HG02973 (cell line): ENCODE data around the gene QSER1.

ENCODE experiments used
- ATAC-seq: cut with Tn5 transposase; IDR thresholded peaks from one replicate; pipeline ENCODE4 v1.9.1; 2021; ENCODE audit warnings: moderate library complexity; ENCODE audit not compliant: unreplicated experiment

The QSER1 gene

DNA sequence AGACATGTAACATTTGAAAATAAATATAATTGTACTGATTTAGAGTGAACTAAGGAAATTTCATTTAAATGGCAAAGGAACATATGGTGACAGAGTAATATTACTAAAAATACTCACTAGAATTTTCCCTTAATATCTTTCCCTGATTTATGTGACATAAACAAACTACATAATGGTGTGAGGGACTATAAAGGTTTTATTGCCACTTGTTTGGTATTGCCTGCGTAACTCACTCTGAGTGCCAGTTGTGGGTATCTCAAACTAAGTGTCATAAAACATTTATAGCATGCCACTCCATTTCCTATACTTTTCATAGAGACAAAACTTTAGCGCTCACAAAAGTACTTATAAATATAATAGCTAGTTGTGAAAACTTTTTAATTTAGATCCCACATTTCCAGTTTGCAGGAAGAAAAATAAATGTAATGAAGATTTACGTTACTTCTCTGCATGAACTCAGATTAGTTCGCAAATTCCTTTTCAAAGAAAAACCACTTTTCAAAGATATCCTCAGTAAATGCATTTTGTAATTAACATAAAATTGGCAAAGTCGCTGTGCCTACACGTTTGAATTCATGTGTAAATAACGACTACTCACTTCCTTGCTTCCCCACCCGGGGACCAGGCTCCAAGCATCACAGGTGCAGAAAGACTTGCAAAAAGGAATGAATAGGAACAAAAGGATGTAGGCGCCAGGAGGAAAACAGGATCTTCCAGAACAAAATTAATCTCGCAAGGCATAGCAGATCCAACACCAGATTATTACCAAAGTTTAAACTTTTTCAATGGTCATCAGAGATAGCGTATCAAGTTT is 1.6 kb upstream of the QSER1 start:
- ATAC-seq: no peak

- ATAC-seq: no peak
Observed at GRCh38 chr11:32891657-32892354, 805 bp upstream of the QSER1 start.

DNA sequence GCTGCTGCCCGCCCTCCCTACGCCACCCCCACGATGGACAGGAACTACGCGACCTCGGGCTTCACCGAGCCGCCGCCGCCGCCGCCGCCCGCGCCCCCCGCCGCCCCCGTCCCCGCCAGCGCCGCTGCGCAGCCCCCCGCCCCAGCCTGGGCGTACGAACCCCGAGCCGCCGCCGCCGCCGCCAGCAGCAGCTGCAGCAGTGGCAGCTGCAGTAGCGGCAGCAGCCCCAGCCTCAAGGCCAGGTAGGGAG is 407 bp downstream of the QSER1 start:
- ATAC-seq: no peak

DNA sequence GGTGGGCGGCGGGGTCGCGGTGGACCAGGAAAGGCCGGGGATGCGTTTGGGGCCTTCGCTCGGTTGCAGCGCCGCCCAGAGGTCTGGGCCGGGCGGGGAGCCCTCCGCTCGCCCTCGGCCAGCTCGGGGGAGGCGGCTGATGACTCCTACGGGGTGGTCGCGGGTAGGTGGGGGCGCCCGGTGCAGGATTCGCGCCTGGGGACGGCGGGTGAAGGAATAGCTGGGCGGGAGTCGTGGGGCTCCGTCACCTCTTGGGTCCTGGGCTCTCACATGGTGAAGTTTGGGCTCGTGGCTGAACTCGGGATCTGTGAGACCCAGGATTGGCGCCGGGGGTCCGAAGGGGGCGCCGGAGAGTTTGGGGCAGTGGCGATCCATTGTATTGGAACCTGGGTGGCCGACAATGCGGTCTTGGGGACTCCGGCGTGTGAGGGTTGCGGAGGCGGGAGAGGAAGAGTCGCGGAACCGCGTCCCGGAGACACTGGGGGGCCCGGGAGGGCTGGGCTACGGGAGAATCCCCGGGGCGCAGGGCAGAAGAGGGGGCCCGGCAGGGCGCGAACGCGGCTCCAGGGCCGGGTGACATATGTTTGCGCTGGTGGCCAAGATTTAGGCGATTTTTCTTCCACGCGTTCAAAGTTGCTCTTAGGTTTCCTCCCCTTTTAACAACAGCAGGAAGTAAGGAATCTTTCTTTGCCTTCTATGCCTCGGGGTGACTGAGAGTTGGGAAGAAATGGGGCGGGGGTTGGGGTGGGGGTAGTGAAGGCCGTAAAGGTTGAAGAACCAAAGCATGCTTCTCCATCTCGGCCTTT is 935 bp downstream of the QSER1 start:
- ATAC-seq: peak; percentile 32

DNA sequence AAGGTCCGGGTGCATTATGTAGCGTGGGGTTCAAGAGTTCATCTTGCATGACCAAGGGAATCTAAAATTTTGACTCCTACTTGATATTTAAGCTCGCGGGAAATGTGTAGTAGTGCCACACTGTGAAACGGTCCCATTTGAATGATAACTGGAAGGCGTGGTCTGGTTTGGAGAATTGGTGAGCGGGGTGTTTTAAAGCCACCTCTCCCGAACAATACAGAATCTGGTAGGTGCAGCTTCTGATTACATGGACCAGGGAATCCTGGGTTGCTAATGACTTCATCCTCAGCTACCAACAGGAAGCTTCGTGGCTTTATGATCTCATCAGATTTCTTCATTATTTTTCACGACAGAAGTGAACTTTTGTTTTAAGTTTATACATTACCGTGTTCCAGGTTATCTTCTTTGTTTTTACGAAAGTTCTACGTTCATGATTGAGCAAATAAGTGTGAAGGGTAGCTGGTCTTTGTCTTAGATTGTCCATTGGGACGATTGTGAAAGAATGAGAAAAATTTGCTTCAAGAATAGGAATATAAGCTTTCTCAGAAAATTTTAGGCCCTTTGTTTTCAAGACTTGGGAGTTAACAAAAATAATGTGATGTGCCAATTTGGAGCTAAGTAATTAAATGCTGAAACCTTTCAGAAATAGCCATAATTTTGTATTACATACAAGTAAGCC is 1.7 kb downstream of the QSER1 start:
- ATAC-seq: no peak

DNA sequence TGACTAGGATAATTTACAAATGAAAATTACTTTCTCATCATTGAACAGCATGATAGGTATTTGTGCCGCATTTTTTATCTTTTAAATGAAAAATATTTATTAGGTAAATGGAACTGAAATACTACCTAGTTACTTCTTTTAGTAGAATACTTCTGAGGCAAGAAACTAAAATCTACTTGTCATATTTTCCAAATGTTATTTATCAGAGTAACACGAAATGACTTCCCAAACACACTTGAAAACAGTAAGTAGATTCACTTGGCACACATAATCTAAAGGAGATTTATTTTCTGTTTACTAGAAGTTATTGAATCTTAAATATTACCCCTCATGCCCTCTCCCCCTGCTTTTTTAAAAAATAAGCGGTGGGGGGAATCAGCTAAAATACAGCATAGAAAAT is 2.3 kb downstream of the QSER1 start:
- ATAC-seq: no peak

- ATAC-seq: no peak
Observed at GRCh38 chr11:32895471-32895870, 2.9 kb downstream of the QSER1 start.

- no peak for ATAC-seq
Observed at GRCh38 chr11:32897103-32897502, 4.5 kb downstream of the QSER1 start.

- ATAC-seq: peak; percentile 25
Observed at GRCh38 chr11:32899438-32899837, 6.8 kb downstream of the QSER1 start.

DNA sequence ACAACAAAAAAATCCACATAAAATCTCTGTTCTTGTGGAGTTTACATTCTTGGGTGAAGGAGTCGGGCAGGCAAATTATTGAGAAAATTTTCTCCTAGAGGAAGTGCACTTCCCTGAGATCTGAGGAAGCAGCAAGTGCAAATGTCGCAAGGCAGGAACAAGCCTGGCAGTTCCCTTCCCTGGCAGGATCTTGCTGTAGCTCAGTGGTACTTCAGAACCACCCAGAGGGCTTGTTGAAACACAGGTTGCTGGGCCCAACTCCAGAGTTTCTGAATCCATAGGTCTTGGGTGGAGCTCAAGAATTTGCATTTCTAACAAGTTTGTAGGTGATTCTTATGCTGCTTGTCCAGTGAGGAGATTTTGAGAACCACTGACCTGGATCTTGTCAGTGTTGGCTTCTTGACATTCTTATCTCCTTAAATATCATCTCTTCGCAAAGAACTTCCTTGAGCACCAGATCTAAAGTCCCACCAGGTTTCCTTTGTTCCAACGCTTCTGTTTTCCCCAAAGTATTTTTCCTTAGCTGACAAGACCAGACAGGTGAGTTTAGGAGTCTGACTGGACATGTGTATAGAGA is 9.6 kb downstream of the QSER1 start:
- no peak for ATAC-seq

DNA sequence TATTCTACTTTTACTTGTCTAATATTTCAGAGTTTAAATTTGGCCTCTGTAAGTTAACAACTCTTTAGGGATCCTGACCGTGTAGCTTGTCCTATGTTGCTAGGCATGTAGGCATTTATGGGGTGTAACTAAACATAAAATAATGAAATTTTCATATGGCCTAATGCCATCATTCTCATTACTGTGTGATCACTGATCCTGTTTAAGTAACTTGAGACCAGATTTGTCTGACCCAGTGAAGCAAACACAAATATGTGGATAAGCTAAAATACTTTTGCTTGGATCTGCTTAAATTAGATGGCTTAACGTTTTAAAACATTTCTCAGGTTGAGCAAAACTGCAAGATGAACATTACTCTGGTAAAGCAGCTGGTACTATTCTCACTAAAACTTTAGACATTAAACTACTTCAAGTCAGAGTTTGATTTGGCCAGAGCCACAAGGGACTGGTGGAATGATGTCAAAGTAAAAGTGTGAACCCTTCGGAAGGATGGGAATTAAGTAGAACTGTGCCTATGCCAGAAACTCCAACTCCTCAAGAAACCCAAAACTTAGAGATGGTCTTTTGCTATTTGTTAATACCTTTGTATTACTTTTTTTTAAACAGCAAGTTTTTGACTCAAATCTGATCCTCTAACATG is 12.5 kb downstream of the QSER1 start:
- no peak for ATAC-seq

DNA sequence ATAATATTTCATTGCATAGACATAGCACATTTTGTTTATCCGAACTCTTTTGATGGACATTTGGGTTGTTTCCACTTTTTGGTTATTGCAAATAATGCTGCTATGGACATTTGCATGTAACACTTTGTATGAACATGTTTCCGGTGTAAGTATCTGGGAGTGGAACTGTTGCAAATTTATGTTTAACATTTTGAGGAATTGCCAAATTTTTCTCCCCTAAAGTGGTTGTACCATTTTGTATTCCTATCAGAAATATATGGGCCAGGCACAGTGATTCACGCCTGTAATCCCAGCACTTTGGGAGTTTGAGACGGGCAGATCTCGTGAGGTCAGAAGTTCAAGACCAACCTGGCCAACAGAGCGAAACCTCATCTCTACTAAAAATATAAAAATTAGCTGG is 16.0 kb downstream of the QSER1 start:
- ATAC-seq: no peak

DNA sequence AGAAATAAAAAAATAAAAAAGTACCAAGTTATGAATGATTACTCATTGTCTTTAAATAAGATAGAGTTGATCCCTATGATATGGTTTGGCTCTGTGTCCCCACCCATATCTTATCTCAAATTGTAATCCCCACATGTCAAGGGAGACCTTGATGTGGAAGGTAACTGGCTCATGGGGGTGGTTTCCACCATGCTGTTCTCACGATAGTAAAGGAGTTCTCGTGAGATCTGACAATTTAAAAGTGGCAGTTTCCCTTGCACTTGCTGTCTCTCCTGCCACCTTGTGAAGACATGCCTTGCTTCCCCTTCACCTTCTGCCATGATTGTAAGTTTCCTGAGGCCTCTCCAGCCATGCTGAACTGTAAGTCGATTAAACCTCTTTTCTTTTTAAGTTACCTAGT is 18.8 kb downstream of the QSER1 start:
- no peak for ATAC-seq

GRCh38 chr11:32913445-32913844 is 20.8 kb downstream of the QSER1 start:
- ATAC-seq: no peak

- no peak for ATAC-seq
Observed at GRCh38 chr11:32916361-32916760, 23.8 kb downstream of the QSER1 start.

DNA sequence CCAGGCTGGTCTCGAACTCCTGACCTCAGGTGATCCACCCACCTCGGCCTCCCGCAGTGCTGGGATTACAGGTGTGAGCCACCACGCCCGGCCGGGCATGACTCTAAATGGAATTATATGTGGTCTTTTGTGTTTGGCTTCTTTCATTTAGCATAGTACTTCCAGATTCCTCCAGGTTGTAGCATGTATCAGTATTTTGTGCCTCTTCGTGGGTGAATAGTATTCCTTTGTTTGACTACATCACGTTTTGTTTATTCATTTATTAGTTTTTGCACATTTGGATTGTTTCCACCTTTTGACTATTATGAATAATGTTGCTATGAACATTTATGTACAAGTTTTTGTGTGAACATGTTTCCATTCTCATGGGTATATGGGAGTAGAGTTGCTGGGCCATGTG is 24.4 kb downstream of the QSER1 start:
- no peak for ATAC-seq

GRCh38 chr11:32918427-32918826 is 25.8 kb downstream of the QSER1 start:
- no peak for ATAC-seq

GRCh38 chr11:32919338-32919737 is 26.7 kb downstream of the QSER1 start:
- no peak for ATAC-seq

GRCh38 chr11:32920570-32920969 is 28.0 kb downstream of the QSER1 start:
- ATAC-seq: no peak

GRCh38 chr11:32921204-32921603 is 28.6 kb downstream of the QSER1 start:
- ATAC-seq: no peak

GRCh38 chr11:32931606-32932005 is 39.0 kb downstream of the QSER1 start:
- ATAC-seq: no peak
